H1 (cell line): ENCODE results near the gene NNMT. TPM values are rescaled to one million over a fixed set of nuclear protein-coding genes. Genes with fewer than 3 reads are reported as not detected.

Experiments
- CTCF ChIA-PET: fragments of 300-600 bp; sonication (Branson Sonifier 250); formaldehyde crosslinking; loops from one replicate; lab custom pipeline; 2021; ENCODE audit not compliant: partially characterized antibody; lab: Charles Lee
- POLR2A ChIA-PET: fragments of 300-600 bp; sonication (Branson Sonifier 250); formaldehyde crosslinking; loops from one replicate; lab custom pipeline; 2021; ENCODE audit warnings: inconsistent platforms; ENCODE audit not compliant: partially characterized antibody; lab: Charles Lee
- DNase-seq, 2 experiments: peaks; one replicate each; pipeline versions ENCODE4 v3.0.0 to v3.0.0-alpha.2; 2010 to 2022; ENCODE audit warnings: low spot score in 2 of 2, low read depth in 1 of 2, mixed read lengths in 1 of 2
- FAIRE-seq: peaks from 2 replicates; lab custom pipeline; 2011; peaks lifted over from hg19 to GRCh38; lab: Jason Lieb, UNC
- H2AFZ ChIP-seq: 2 replicates; pipeline ENCODE4 v1.8.1; 2012; ENCODE audit warnings: low read length, inconsistent platforms
- H2AK5ac ChIP-seq: 2 replicates; pipeline ENCODE4 v1.6.1; 2013; ENCODE audit warnings: low read depth, low read length
- H2BK120ac ChIP-seq: replicated peaks from 2 replicates; pipeline ENCODE3; 2013; ENCODE audit warnings: low read depth, low read length, inconsistent platforms
- H2BK12ac ChIP-seq: 2 replicates; pipeline ENCODE4 v1.6.1; 2013; ENCODE audit warnings: low read depth, low read length
- H2BK15ac ChIP-seq: 2 replicates; pipeline ENCODE4 v1.6.1; 2013; ENCODE audit warnings: low read length
- H2BK20ac ChIP-seq: 2 replicates; pipeline ENCODE4 v1.6.1; 2013; ENCODE audit warnings: low read length
- H2BK5ac ChIP-seq: 2 replicates; pipeline ENCODE4 v1.6.1; 2013; ENCODE audit warnings: low read depth, low read length
- H3K14ac ChIP-seq: 2 replicates; pipeline ENCODE4 v1.6.1; 2013; ENCODE audit warnings: inconsistent platforms; ENCODE audit not compliant: insufficient read length
- H3K18ac ChIP-seq: 2 replicates; pipeline ENCODE4 v1.6.1; 2013; ENCODE audit warnings: low read length; ENCODE audit errors: extremely low read depth
- H3K23ac ChIP-seq: 2 replicates; pipeline ENCODE4 v1.6.1; 2013; ENCODE audit warnings: inconsistent platforms; ENCODE audit not compliant: insufficient read length
- H3K23me2 ChIP-seq: 2 replicates; pipeline ENCODE4 v1.6.1; 2013; ENCODE audit warnings: low read depth, low read length
- H3K27ac ChIP-seq: 2 replicates; pipeline ENCODE4 v1.6.1; 2011; ENCODE audit warnings: low read depth, low read length, inconsistent platforms
- H3K27me3 ChIP-seq, 4 experiments: replicated peaks in 1 of 4; 1 replicate in 1 of 4; 2 replicates in 3 of 4; pipeline versions ENCODE4 v1.6.1 to v1.8.1; 2011 to 2013; ENCODE audit warnings: low read length in 3 of 4, mild to moderate bottlenecking in 3 of 4, inconsistent platforms in 2 of 4, mixed read lengths in 2 of 4, moderate library complexity in 1 of 4; ENCODE audit not compliant: control insufficient read depth in 3 of 4, insufficient read depth in 3 of 4; ENCODE audit errors: extremely low read depth in 1 of 4
- H3K36me3 ChIP-seq, 4 experiments: 2 replicates each; pipeline versions ENCODE4 v1.6.1 to v1.8.1; 2011 to 2013; ENCODE audit warnings: mild to moderate bottlenecking in 4 of 4, low read length in 3 of 4, moderate library complexity in 2 of 4, control low read depth in 1 of 4, inconsistent platforms in 1 of 4; ENCODE audit not compliant: insufficient read depth in 4 of 4, control insufficient read depth in 2 of 4
- H3K4ac ChIP-seq: replicated peaks from 2 replicates; pipeline ENCODE3; 2013; ENCODE audit warnings: low read length, low read depth, mixed read lengths, inconsistent platforms; ENCODE audit not compliant: insufficient read length
- H3K4me1 ChIP-seq, 4 experiments: replicated peaks in 1 of 4; 1 replicate in 1 of 4; 2 replicates in 3 of 4; pipeline versions ENCODE4 v1.6.1 to v1.8.1; 2011 to 2013; ENCODE audit warnings: low read length in 3 of 4, inconsistent platforms in 2 of 4, mixed read lengths in 1 of 4; ENCODE audit not compliant: insufficient read depth in 4 of 4, control insufficient read depth in 3 of 4
- H3K4me2 ChIP-seq, 2 experiments: 2 replicates each; pipeline versions ENCODE4 v1.6.1 to v1.8.1; 2011 to 2013; ENCODE audit warnings: low read depth in 2 of 2, low read length in 2 of 2, control low read depth in 1 of 2, inconsistent platforms in 1 of 2, mild to moderate bottlenecking in 1 of 2; ENCODE audit not compliant: insufficient read depth in 1 of 2
- H3K4me3 ChIP-seq, 4 experiments: fragments of 200-600, 300-600 bp in 1 of 4; sonication (generic), shearing (Covaris generic), sonication (Bioruptor Twin) in 1 of 4; 2 replicates each; pipeline versions ENCODE4 v1.5.1 to v1.8.1; 2011 to 2016; ENCODE audit warnings: low read length in 4 of 4, low read depth in 3 of 4, control low read depth in 2 of 4, inconsistent platforms in 2 of 4, mild to moderate bottlenecking in 2 of 4, mixed read lengths in 1 of 4, moderate library complexity in 1 of 4; ENCODE audit not compliant: insufficient read depth in 2 of 4; ENCODE audit errors: extremely low read depth in 1 of 4
- H3K56ac ChIP-seq: replicated peaks from 2 replicates; pipeline ENCODE3; 2013; ENCODE audit warnings: low read depth, mild to moderate bottlenecking, mixed read lengths, low read length, inconsistent platforms; ENCODE audit not compliant: insufficient read length
- H3K79me1 ChIP-seq: 2 replicates; pipeline ENCODE4 v1.6.1; 2013; ENCODE audit warnings: low read depth, low read length, control low read depth
- H3K79me2 ChIP-seq, 2 experiments: 2 replicates each; pipeline versions ENCODE4 v1.6.1 to v1.8.1; 2012 to 2013; ENCODE audit warnings: low read length in 2 of 2, mild to moderate bottlenecking in 2 of 2, inconsistent platforms in 1 of 2; ENCODE audit not compliant: insufficient read depth in 2 of 2, control insufficient read depth in 1 of 2
- H3K9ac ChIP-seq, 4 experiments: replicated peaks in 1 of 4; 1 replicate in 1 of 4; 2 replicates in 3 of 4; pipeline versions ENCODE4 v1.6.1 to v1.8.1; 2011 to 2013; ENCODE audit warnings: low read depth in 3 of 4, low read length in 3 of 4, control low read depth in 2 of 4, mild to moderate bottlenecking in 2 of 4, moderate library complexity in 2 of 4, inconsistent platforms in 1 of 4; ENCODE audit errors: extremely low read depth in 1 of 4
- H3K9me3 ChIP-seq, 2 experiments: 2 replicates each; pipeline versions ENCODE4 v1.6.1 to v1.8.1; 2012 to 2013; ENCODE audit warnings: mild to moderate bottlenecking in 2 of 2, moderate library complexity in 2 of 2, control low read depth in 1 of 2, inconsistent platforms in 1 of 2, low read depth in 1 of 2, low read length in 1 of 2, mixed read lengths in 1 of 2; ENCODE audit not compliant: insufficient read depth in 2 of 2
- H4K20me1 ChIP-seq, 2 experiments: replicated peaks in 1 of 2; 2 replicates each; pipeline versions ENCODE3 to v1.8.1; 2011 to 2013; ENCODE audit warnings: inconsistent platforms in 2 of 2, low read length in 2 of 2, mild to moderate bottlenecking in 1 of 2; ENCODE audit not compliant: insufficient read depth in 2 of 2, control insufficient read depth in 1 of 2
- H4K5ac ChIP-seq: 2 replicates; pipeline ENCODE4 v1.6.1; 2013; ENCODE audit warnings: low read length, low read depth, mixed read lengths, inconsistent platforms; ENCODE audit not compliant: insufficient read length
- H4K8ac ChIP-seq: 2 replicates; pipeline ENCODE4 v1.8.0; 2013; ENCODE audit warnings: mild to moderate bottlenecking, moderate library complexity, low read length, inconsistent platforms; ENCODE audit not compliant: insufficient read depth; ENCODE audit errors: extremely low read depth
- H4K91ac ChIP-seq: replicated peaks from 2 replicates; pipeline ENCODE3; 2013; ENCODE audit warnings: low read length, mixed read lengths, inconsistent platforms; ENCODE audit not compliant: insufficient read length
- JUN ChIP-seq: IDR thresholded peaks from 2 replicates; pipeline ENCODE4 v1.6.1; 2011; ENCODE audit warnings: low read depth, mild to moderate bottlenecking, improper control_type of control experiment, low read length
- SIX5 ChIP-seq: IDR thresholded peaks from 2 replicates; pipeline ENCODE4 v1.6.1; 2011; ENCODE audit warnings: mild to moderate bottlenecking, low read depth, low read length
- WGBS, 2 experiments: shearing (Covaris generic) in 1 of 2; methylation state at CpG; one replicate each; pipeline versions ENCODE4 v1.1.6 to v1.1.7; 2013 to 2015; ENCODE audit warnings: low lambda C conversion rate in 2 of 2, mixed read lengths in 2 of 2, inconsistent platforms in 1 of 2, low coverage in 1 of 2, missing lambda C conversion rate in 1 of 2; ENCODE audit not compliant: insufficient replicate concordance in 2 of 2, insufficient coverage in 1 of 2, insufficient read length in 1 of 2; ENCODE audit errors: extremely low coverage in 1 of 2, missing lambda C conversion rate in 1 of 2; 5-methylcytosine and 5-hydroxymethylcytosine counted together
- polyA plus RNA-seq, 7 experiments: library from polyadenylated mRNA; depleted of rRNA in 3 of 7; stranded (reverse) in 5 of 7; unstranded in 2 of 7; fragments of >200 nt in 5 of 7; fragments of 200-250 nt in 2 of 7; gene quantifications; 1 replicate in 5 of 7; 2 replicates in 1 of 7; 4 replicates in 1 of 7; pipeline versions ENCODE4 v1.2.1 to v1.2.3, GENCODE V29; 2011 to 2013; ENCODE audit warnings: missing spikeins in 2 of 7, mixed read lengths in 2 of 7
- total RNA-seq: library from RNA; stranded (reverse); fragmentation: NEBNext Ultra II Directional; extraction: Animal tissue kit (Norgen Biotek cat#: 25700); gene quantifications from 2 replicates; pipeline ENCODE4 v1.2.1, GENCODE V29; 2021

The NNMT gene
- total and polyA plus RNA-seq, 2 of the 8 experiments (the other 6 are each of a cell fraction or from before 2014, with no cell fraction given) = not detected

- Histone ChIP-seq H4K8ac (no peak overlapping the region), H2BK120ac (no peak overlapping the region), H4K20me1 (no peaks in the 10 kb centered on the region), H3K27me3 (peaks cover 0 to 1% (median 0%) of the 10 kb centered on the region in 4 experiments; a peak in 1 of 7 replicates), H3K27ac (no peak overlapping the region), H2BK20ac (no peak overlapping the region), H2BK12ac (no peak overlapping the region), H3K56ac (no peak overlapping the region), H3K23ac (no peak overlapping the region), H2AK5ac (no peak overlapping the region), H3K79me1 (no peaks in the 10 kb centered on the region), H3K14ac (no peak overlapping the region), H3K4ac (no peak overlapping the region), H2AFZ (no peak overlapping the region), H2BK5ac (no peak overlapping the region), H3K79me2 (no peaks in the 10 kb centered on the region), H3K9ac (no peak overlapping the region), H3K4me3 (no peak overlapping the region), H3K4me2 (no peak overlapping the region), H3K9me3 (no peaks in the 10 kb centered on the region), H3K23me2 (no peaks in the 10 kb centered on the region), H3K4me1 (no peaks in the 10 kb centered on the region), H3K18ac (no peak overlapping the region), H4K91ac (no peak overlapping the region), H4K5ac (no peak overlapping the region), H2BK15ac (no peak overlapping the region), H3K36me3 (no peaks in the 10 kb centered on the region)
- FAIRE-seq = no peak
- ChIA-PET POLR2A (no interaction called here), CTCF (interaction anchor here (12.4 kb wide), 1 partner anchor 11 kb away, joined by 123 read pairs; no protein-coding TSS in a partner anchor)
- no peak for DNase-seq
- WGBS, 2 experiments = 88% methylated on average over 3 of the region's 3 CpGs; no CpG with 5 or more reads in 1 of the 2 experiments
- no peak for TF ChIP-seq JUN
- TF ChIP-seq SIX5 = no peak
These were observed 23.1 kb upstream of the NNMT start for GRCh38 chr11:114273071-114273470.
